PC-3 (cell line): Measurements from ENCODE around the gene CHKA.

Experiments
- CTCF ChIP-seq: fragments of 300-600 bp; sonication (generic); conservative IDR thresholded peaks from 2 replicates; pipeline ENCODE4 v1.5.1; 2017; ENCODE audit warnings: antibody characterized with exemption, low read depth, mild to moderate bottlenecking, low read length
- EZH2 ChIP-seq: fragments of 300-600 bp; sonication (generic); IDR thresholded peaks from one replicate; pipeline ENCODE4 v1.6.1; 2017; ENCODE audit warnings: antibody characterized with exemption, mild to moderate bottlenecking, low read length; ENCODE audit not compliant: unreplicated experiment
- EZH2phosphoT487 ChIP-seq: fragments of 300-600 bp; sonication (generic); IDR thresholded peaks from 2 replicates; pipeline ENCODE4 v1.6.1; 2018; ENCODE audit warnings: mild to moderate bottlenecking, antibody characterized with exemption, low read length, borderline replicate concordance

- TF ChIP-seq CTCF (no peak), EZH2 (no peak), EZH2phosphoT487 (no peak)
These were observed 37.7 kb downstream of the CHKA start for GRCh38 chr11:68083517-68083916.
